SK-N-SH (cell line): ENCODE data around the gene KLF2. TPM values are rescaled to one million over a fixed set of nuclear protein-coding genes. Genes with fewer than 3 reads are reported as not detected.

Experiments used
- CTCF ChIA-PET: fragments of 300-600, 350-600 bp; formaldehyde crosslinking; extraction: SDS; loops from one replicate; lab custom pipeline; 2021; lab: Yijun Ruan, JAX
- POLR2A ChIA-PET: fragments of 350-600 bp; sonication (Branson Sonifier 250); formaldehyde crosslinking; extraction: SDS; loops from one replicate; lab custom pipeline; 2020; ENCODE audit warnings: antibody characterized with exemption, inconsistent platforms; lab: Yijun Ruan, JAX
- DNase-seq: peaks from one replicate; pipeline ENCODE4 v3.0.0; 2012
- H2AFZ ChIP-seq: fragments of 200-600 bp; sonication (generic); 2 replicates; pipeline ENCODE4 v1.8.1; 2016; ENCODE audit warnings: antibody characterized with exemption, mild to moderate bottlenecking, low read depth
- H3F3A ChIP-seq: fragments of 200-600 bp; sonication (generic); replicated peaks from 2 replicates; pipeline ENCODE3; 2016; ENCODE audit warnings: antibody characterized with exemption, mild to moderate bottlenecking; ENCODE audit not compliant: insufficient read depth
- H3K27ac ChIP-seq, 2 experiments: fragments of 200-500 bp in 1 of 2; fragments of 200-600 bp in 1 of 2; sonication (Bioruptor generic) in 1 of 2; sonication (generic), shearing (Covaris generic) in 1 of 2; 2 replicates each; pipeline versions ENCODE4 v1.5.1 to v1.6.1; 2014 to 2016; ENCODE audit warnings: low read depth in 2 of 2, inconsistent platforms in 1 of 2, low read length in 1 of 2, mild to moderate bottlenecking in 1 of 2, mixed read lengths in 1 of 2
- H3K27me3 ChIP-seq: fragments of 200-600 bp; sonication (generic), shearing (Covaris generic); 2 replicates; pipeline ENCODE4 v1.6.1; 2016; ENCODE audit warnings: mixed run types; ENCODE audit not compliant: insufficient read depth
- H3K36me3 ChIP-seq, 2 experiments: fragments of 200-500 bp in 1 of 2; fragments of 200-600 bp in 1 of 2; sonication (Bioruptor generic) in 1 of 2; sonication (generic) in 1 of 2; replicated peaks in 1 of 2; 2 replicates each; pipeline versions ENCODE3 to v1.5.1; 2014 to 2016; ENCODE audit warnings: low read length in 1 of 2, mild to moderate bottlenecking in 1 of 2; ENCODE audit not compliant: insufficient read depth in 2 of 2, control insufficient read depth in 1 of 2
- H3K4me1 ChIP-seq, 2 experiments: fragments of 200-500 bp in 1 of 2; fragments of 200-600 bp in 1 of 2; sonication (Bioruptor generic) in 1 of 2; sonication (generic), shearing (Covaris generic) in 1 of 2; 2 replicates each; pipeline versions ENCODE4 v1.5.1 to v1.6.1; 2014 to 2016; ENCODE audit warnings: low read depth in 1 of 2, low read length in 1 of 2, mixed run types in 1 of 2; ENCODE audit not compliant: insufficient read depth in 2 of 2, control insufficient read depth in 1 of 2
- H3K4me2 ChIP-seq: fragments of 200-600 bp; sonication (generic), shearing (Covaris generic); 2 replicates; pipeline ENCODE4 v1.6.1; 2017; ENCODE audit warnings: mixed run types
- H3K4me3 ChIP-seq, 2 experiments: fragments of 200-500 bp in 1 of 2; fragments of 200-600 bp in 1 of 2; sonication (Bioruptor generic) in 1 of 2; sonication (generic), shearing (Covaris generic) in 1 of 2; 2 replicates each; pipeline versions ENCODE4 v1.5.1 to v1.8.1; 2014 to 2016; ENCODE audit warnings: low read depth in 2 of 2, inconsistent platforms in 1 of 2, low read length in 1 of 2, mild to moderate bottlenecking in 1 of 2, mixed read lengths in 1 of 2, moderate library complexity in 1 of 2
- H3K79me2 ChIP-seq: fragments of 200-600 bp; sonication (generic); 2 replicates; pipeline ENCODE4 v1.8.1; 2017; ENCODE audit warnings: mild to moderate bottlenecking; ENCODE audit not compliant: insufficient read depth
- H3K9ac ChIP-seq: fragments of 200-600 bp; sonication (generic); 2 replicates; pipeline ENCODE4 v1.6.1; 2017; ENCODE audit warnings: mixed run types
- H3K9me2 ChIP-seq: fragments of 200-600 bp; sonication (generic); 2 replicates; pipeline ENCODE4 v1.6.1; 2017; ENCODE audit warnings: mixed run types
- H3K9me3 ChIP-seq: fragments of 200-600 bp; sonication (generic); 2 replicates; pipeline ENCODE4 v1.6.1; 2017; ENCODE audit warnings: mixed run types, mild to moderate bottlenecking, moderate library complexity
- H4K20me1 ChIP-seq: fragments of 200-600 bp; sonication (generic); 2 replicates; pipeline ENCODE4 v1.6.1; 2017; ENCODE audit warnings: mild to moderate bottlenecking, mixed run types; ENCODE audit not compliant: insufficient read depth
- CHD2 ChIP-seq: fragments of 150-350 bp; IDR thresholded peaks from 2 replicates; pipeline ENCODE4 v1.6.1; 2018; ENCODE audit warnings: low read length; ENCODE audit not compliant: partially characterized antibody
- CTCF ChIP-seq: fragments of 200-600 bp; sonication (generic); IDR thresholded peaks from 2 replicates; pipeline ENCODE4 v1.6.1; 2017; ENCODE audit warnings: antibody characterized with exemption, mild to moderate bottlenecking, moderate library complexity
- ELF1 ChIP-seq: IDR thresholded peaks from 2 replicates; pipeline ENCODE4 v1.4.0; 2012
- EP300 ChIP-seq, 2 experiments: IDR thresholded peaks; 2 replicates each; pipeline versions ENCODE4 v1.4.0 to v1.6.1; 2012; ENCODE audit warnings: borderline replicate concordance in 1 of 2, low read depth in 1 of 2, low read length in 1 of 2
- GATA2 ChIP-seq: sonication (generic); formaldehyde crosslinking; IDR thresholded peaks from 2 replicates; pipeline ENCODE4 v1.5.0; 2020; ENCODE audit warnings: mild to moderate bottlenecking, missing genetic modification reagents
- IRF3 ChIP-seq: fragments of 150-350 bp; IDR thresholded peaks from 2 replicates; pipeline ENCODE4 v1.6.1; 2016; ENCODE audit warnings: mild to moderate bottlenecking, low read depth, low read length
- PBX3 ChIP-seq: IDR thresholded peaks from 2 replicates; pipeline ENCODE4; 2012
- POLR2AphosphoS5 ChIP-seq: IDR thresholded peaks from 2 replicates; pipeline ENCODE4 v1.6.1; 2012; ENCODE audit warnings: low read depth, low read length
- REST ChIP-seq: IDR thresholded peaks from 2 replicates; pipeline ENCODE4 v1.6.1; 2012; ENCODE audit warnings: mild to moderate bottlenecking, low read depth, low read length, moderate library complexity
- RXRA ChIP-seq: IDR thresholded peaks from 2 replicates; pipeline ENCODE4 v1.4.0; 2012; ENCODE audit warnings: low read depth, mild to moderate bottlenecking, borderline replicate concordance
- SMC3 ChIP-seq: IDR thresholded peaks from 2 replicates; pipeline ENCODE4 v1.6.1; 2012; ENCODE audit warnings: low read depth, low read length, improper control_type of control experiment
- WGBS: methylation state at CpG from one replicate; pipeline ENCODE4 v1.1.6; 2017; ENCODE audit warnings: low lambda C conversion rate; 5-methylcytosine and 5-hydroxymethylcytosine counted together
- polyA plus RNA-seq, 3 experiments: library from polyadenylated mRNA; depleted of rRNA; stranded (reverse); fragments of >200 nt; gene quantifications; 2 replicates each; pipeline ENCODE4 v1.2.3, GENCODE V29; 2012

KLF2 gene
- polyA plus RNA-seq, 1 of the 3 experiments (the other 2 are of a cell fraction), result 6.9 TPM

- Histone ChIP-seq H3K36me3 (peaks cover 0 to 29% of the 10 kb centered on the region in 2 experiments), H4K20me1 (no peaks in the 10 kb centered on the region), H3K9me3 (no peaks in the 10 kb centered on the region), H3K27ac (no peak overlapping the region), H3K79me2 (no peaks in the 10 kb centered on the region), H3K4me1 (no peaks in the 10 kb centered on the region), H3K9me2 (no peaks in the 10 kb centered on the region), H3K9ac (no peak overlapping the region), H3K4me3 (no peak overlapping the region), H3F3A (no peaks in the 10 kb centered on the region), H3K27me3 (no peaks in the 10 kb centered on the region), H2AFZ (no peak overlapping the region), H3K4me2 (no peak overlapping the region)
- TF ChIP-seq REST (no peak), POLR2AphosphoS5 (no peak), GATA2 (CRISPR knock-in tag) (no peak), SMC3 (no peak)
- POLR2A ChIA-PET, result interaction anchor here (0.9 kb wide), 1 partner anchor 12 kb away, joined by 3 read pairs; no protein-coding TSS in a partner anchor
- DNase-seq, result no peak
- WGBS, result 93% methylated on average over 8 of the region's 8 CpGs
- CTCF ChIA-PET, result interaction anchor here (1.9 to 3.0 kb wide), 2 partner anchors 9 to 12 kb away, joined by 7 to 13 read pairs; no protein-coding TSS in a partner anchor
Observed at GRCh38 chr19:16373989-16374388, 49.4 kb downstream of the KLF2 start.

- no peak for DNase-seq
- no peaks in the 10 kb centered on the region for H4K20me1 ChIP-seq
- no peak overlapping the region for H2AFZ ChIP-seq
- 95% methylated on average over 13 of the region's 13 CpGs for WGBS
- no peaks in the 10 kb centered on the region for H3F3A ChIP-seq
- H3K4me2 ChIP-seq, result no peak overlapping the region
- no peaks in the 10 kb centered on the region for H3K79me2 ChIP-seq
- H3K4me1 ChIP-seq, result no peaks in the 10 kb centered on the region
- ChIA-PET CTCF (interaction anchor here (1.9 to 3.0 kb wide), 2 partner anchors 9 to 12 kb away, joined by 7 to 13 read pairs; no protein-coding TSS in a partner anchor), POLR2A (interaction anchor here (0.9 kb wide), 1 partner anchor 12 kb away, joined by 3 read pairs; no protein-coding TSS in a partner anchor)
- no peaks in the 10 kb centered on the region for H3K9me3 ChIP-seq
- H3K9ac ChIP-seq, result no peak overlapping the region
- no peak overlapping the region for H3K27ac ChIP-seq
- no peak overlapping the region for H3K4me3 ChIP-seq
- TF ChIP-seq POLR2AphosphoS5, result no peak
- no peak for TF ChIP-seq ELF1
- no peak for TF ChIP-seq CHD2
- TF ChIP-seq EP300 (IDR thresholded peaks at IDR 0.05; ENCODE audit: borderline replicate concordance in 1 of 2, low read depth in 1 of 2, low read length in 1 of 2), result no peak
- TF ChIP-seq CTCF, result no peak
- TF ChIP-seq IRF3, result no peak
- no peak for TF ChIP-seq RXRA
- no peak for TF ChIP-seq PBX3
- peaks cover 0 to 29% of the 10 kb centered on the region in 2 experiments for H3K36me3 ChIP-seq
- no peaks in the 10 kb centered on the region for H3K9me2 ChIP-seq
- no peaks in the 10 kb centered on the region for H3K27me3 ChIP-seq
Observed at GRCh38 chr19:16374436-16374835, 49.8 kb downstream of the KLF2 start.
